Liver (tissue), 9 donors: Measurements from ENCODE around the gene ZNF629. TPM values are rescaled to one million over a fixed set of nuclear protein-coding genes. Genes with fewer than 3 reads are reported as not detected.
A peak's percentile ranks its signal among the peaks of the same experiment; 100 is the strongest.

ENCODE experiments used
- DNase-seq: peaks from one replicate; pipeline ENCODE4 v3.0.0-alpha.2; 2017; ENCODE audit warnings: low spot score
- H3K27ac ChIP-seq, 2 donors: one replicate each; pipeline ENCODE4 v1.7.0; 2013; ENCODE audit warnings: inconsistent platforms in 2 of 2, low read length in 2 of 2, control low read depth in 1 of 2, low read depth in 1 of 2, mild to moderate bottlenecking in 1 of 2
- H3K27me3 ChIP-seq, 4 donors: one replicate each; pipeline versions ENCODE4 v1.6.1 to v1.7.0; 2013; ENCODE audit warnings: low read length in 3 of 4, inconsistent platforms in 1 of 4, mild to moderate bottlenecking in 1 of 4, moderate library complexity in 1 of 4; ENCODE audit not compliant: control insufficient read depth in 4 of 4, insufficient read depth in 4 of 4
- H3K36me3 ChIP-seq, 4 donors: one replicate each; pipeline versions ENCODE4 v1.6.1 to v1.7.0; 2013; ENCODE audit warnings: low read length in 3 of 4, mild to moderate bottlenecking in 3 of 4, low read depth in 1 of 4, moderate library complexity in 1 of 4; ENCODE audit not compliant: control insufficient read depth in 4 of 4, insufficient read depth in 3 of 4
- H3K4me1 ChIP-seq, 4 donors: one replicate each; pipeline versions ENCODE4 v1.6.1 to v1.7.0; 2013; ENCODE audit warnings: low read length in 3 of 4, mild to moderate bottlenecking in 3 of 4, moderate library complexity in 1 of 4; ENCODE audit not compliant: control insufficient read depth in 4 of 4, insufficient read depth in 4 of 4
- H3K4me3 ChIP-seq, 3 donors: one replicate each; pipeline versions ENCODE4 v1.6.1 to v1.7.0; 2013; ENCODE audit warnings: low read length in 3 of 3, control low read depth in 1 of 3, low read depth in 1 of 3, mild to moderate bottlenecking in 1 of 3
- H3K9ac ChIP-seq, 2 donors: one replicate each; pipeline ENCODE4 v1.7.0; 2013; ENCODE audit warnings: low read length in 2 of 2, mild to moderate bottlenecking in 2 of 2, moderate library complexity in 2 of 2, control low read depth in 1 of 2, low read depth in 1 of 2
- H3K9me3 ChIP-seq, 4 donors: one replicate each; pipeline versions ENCODE4 v1.6.1 to v1.7.0; 2013; ENCODE audit warnings: low read length in 3 of 4; ENCODE audit not compliant: control insufficient read depth in 4 of 4
- EGR1 ChIP-seq, 2 donors: IDR thresholded peaks; 2 replicates each; pipeline ENCODE4 v1.6.1; 2016 to 2018; ENCODE audit warnings: antibody characterized with exemption in 2 of 2, low read depth in 2 of 2
- FOXA1 ChIP-seq: IDR thresholded peaks from 2 replicates; pipeline ENCODE4 v1.6.1; 2016; ENCODE audit warnings: antibody characterized with exemption
- FOXA2 ChIP-seq: IDR thresholded peaks from 2 replicates; pipeline ENCODE4 v1.6.1; 2016; ENCODE audit warnings: antibody characterized with exemption
- GABPA ChIP-seq, 2 donors: IDR thresholded peaks in 1 of 2; conservative IDR thresholded peaks in 1 of 2; 2 replicates each; pipeline ENCODE4 v1.6.1; 2016; ENCODE audit warnings: antibody characterized with exemption in 2 of 2, mild to moderate bottlenecking in 1 of 2, moderate library complexity in 1 of 2
- HNF4A ChIP-seq, 2 donors: conservative IDR thresholded peaks; 2 replicates each; pipeline ENCODE4 v1.6.1; 2016; ENCODE audit warnings: antibody characterized with exemption in 2 of 2, mild to moderate bottlenecking in 2 of 2
- HNF4G ChIP-seq: IDR thresholded peaks from 2 replicates; pipeline ENCODE4 v1.6.1; 2016; ENCODE audit warnings: antibody characterized with exemption
- JUND ChIP-seq, 2 donors: IDR thresholded peaks; 2 replicates each; pipeline ENCODE4 v1.6.1; 2016; ENCODE audit warnings: antibody characterized with exemption in 2 of 2
- NR2F2 ChIP-seq: IDR thresholded peaks from 2 replicates; pipeline ENCODE4 v1.6.1; 2016; ENCODE audit warnings: antibody characterized with exemption
- RAD21 ChIP-seq, 2 donors: IDR thresholded peaks; 2 replicates each; pipeline ENCODE4 v1.6.1; 2016; ENCODE audit warnings: antibody characterized with exemption in 2 of 2, mild to moderate bottlenecking in 2 of 2
- RXRA ChIP-seq, 2 donors: IDR thresholded peaks; 2 replicates each; pipeline ENCODE4 v1.6.1; 2017 to 2018; ENCODE audit warnings: antibody characterized with exemption in 2 of 2, mild to moderate bottlenecking in 1 of 2
- SP1 ChIP-seq: IDR thresholded peaks from 2 replicates; pipeline ENCODE4 v1.6.1; 2018; ENCODE audit warnings: antibody characterized with exemption, mild to moderate bottlenecking
- TAF1 ChIP-seq: conservative IDR thresholded peaks from 2 replicates; pipeline ENCODE4 v1.6.1; 2016; ENCODE audit warnings: antibody characterized with exemption, mild to moderate bottlenecking
- YY1 ChIP-seq: IDR thresholded peaks from 2 replicates; pipeline ENCODE4 v1.6.1; 2016; ENCODE audit warnings: antibody characterized with exemption, mild to moderate bottlenecking
- WGBS: extraction: QIAGEN DNeasy Blood & Tissue Kit; methylation state at CpG from one replicate; pipeline ENCODE4 v1.1.7; 2013; 5-methylcytosine and 5-hydroxymethylcytosine counted together
- polyA plus RNA-seq, 2 donors: library from polyadenylated mRNA; stranded (reverse) in 1 of 2; unstranded in 1 of 2; fragments of 200-250 nt in 1 of 2; fragments of >200 nt in 1 of 2; fragmentation: Nextera tagmentation in 1 of 2; extraction: Ambion mirVana in 1 of 2; gene quantifications; one replicate each; pipeline versions ENCODE4 v1.2.1 to v1.2.3, GENCODE V29; 2013 to 2015
- total RNA-seq, 2 donors: library from RNA; depleted of rRNA; stranded (reverse); fragments of >200 nt; gene quantifications; one replicate each; pipeline ENCODE4 v1.2.3, GENCODE V29; 2014
- TF ChIP-seq, protein P1 (sequence below): IDR thresholded peaks from 2 replicates; pipeline ENCODE4 v1.6.1; 2016; ENCODE audit warnings: antibody characterized with exemption
- TF ChIP-seq, protein P2 (sequence below): IDR thresholded peaks from 2 replicates; pipeline ENCODE4 v1.6.1; 2016; ENCODE audit warnings: antibody characterized with exemption, mild to moderate bottlenecking
- TF ChIP-seq, protein P3 (sequence below): IDR thresholded peaks from 2 replicates; pipeline ENCODE4 v1.6.1; 2016; ENCODE audit warnings: antibody characterized with exemption
- TF ChIP-seq, protein P4 (sequence below): IDR thresholded peaks from 2 replicates; pipeline ENCODE4 v1.6.1; 2016; ENCODE audit warnings: antibody characterized with exemption
- donor health status: healthy.
- donor health status: healthy.
- donor health status: healthy.
- donor health status: healthy.
- donor health status: healthy.

The ZNF629 gene
- total and polyA plus RNA-seq, 4 donors = 0.86 to 4.2 (median 3.4) TPM

DNA sequence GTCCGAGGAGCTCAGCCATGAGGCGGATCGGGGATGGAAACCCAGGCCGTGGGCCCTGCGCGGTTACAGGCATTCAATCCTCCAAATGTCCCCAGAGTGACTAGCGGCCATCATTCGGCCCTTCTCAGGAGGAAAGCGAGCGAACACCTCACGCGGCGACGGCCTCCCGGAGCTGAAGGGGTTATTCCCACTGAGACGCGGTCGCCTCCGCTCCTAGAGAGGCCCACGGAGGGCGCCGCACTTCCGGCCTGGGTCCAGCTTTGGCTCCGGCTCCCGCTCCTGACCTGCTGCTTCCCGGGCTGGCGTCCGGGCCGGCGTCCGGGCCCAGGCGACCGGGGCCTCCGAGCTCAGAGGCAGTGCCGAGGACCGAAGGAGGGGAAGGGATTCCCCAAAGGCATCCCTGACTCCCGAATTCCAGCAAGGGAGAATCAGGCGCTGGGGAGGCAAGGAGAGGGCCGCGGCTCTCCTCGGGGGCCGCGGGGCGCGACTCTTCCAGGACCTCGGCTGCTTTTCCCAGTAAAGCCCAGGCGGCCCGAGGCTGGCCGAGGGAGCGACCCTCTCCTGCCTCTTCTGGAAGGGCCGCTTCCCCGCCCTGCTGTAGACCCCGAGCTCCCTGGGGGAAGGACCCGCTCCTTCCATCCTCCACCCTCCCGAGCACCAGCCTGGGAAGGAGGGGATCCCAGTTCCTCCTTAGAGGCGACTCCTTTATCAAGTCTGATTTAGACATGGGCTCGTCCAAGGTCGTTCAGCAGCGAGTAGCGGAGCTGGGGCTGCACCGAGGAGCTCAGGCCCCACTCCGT lies 18.6 kb upstream of the ZNF629 start:
- 3% methylated on average over 62 of the region's 62 CpGs for WGBS
- peaks cover 5 to 13% (median 11%) of the 10 kb centered on the region in 4 donors for H3K4me1 ChIP-seq
- peak overlapping the region; percentile 68 to 84 for H3K27ac ChIP-seq
- H3K9me3 ChIP-seq = no peaks in the 10 kb centered on the region
- H3K27me3 ChIP-seq = no peaks in the 10 kb centered on the region
- peak overlapping the region; percentile 66 to 78 (median 74) for H3K4me3 ChIP-seq
- TF ChIP-seq NR2F2 (peak; percentile 74), SP1 (peak; percentile 64), FOXA2 (no peak), YY1 (peak; percentile 82), HNF4G (no peak), RXRA (IDR thresholded peaks at IDR 0.05) (peak; percentile 55 to 65), FOXA1 (no peak), TAF1 (no peak), GABPA (IDR thresholded peaks at IDR 0.05 in 1 of 2, conservative IDR thresholded peaks at IDR 0.05 in 1 of 2) (peak; percentile 74 to 92), RAD21 (IDR thresholded peaks at IDR 0.05) (peak in 1 of 2 donors; percentile 58), HNF4A (conservative IDR thresholded peaks at IDR 0.05) (peak in 1 of 2 donors; percentile 29), EGR1 (IDR thresholded peaks at IDR 0.05; ENCODE audit: low read depth in 2 of 2) (peak in 1 of 2 donors; percentile 36)
- TF ChIP-seq, protein P1, sequence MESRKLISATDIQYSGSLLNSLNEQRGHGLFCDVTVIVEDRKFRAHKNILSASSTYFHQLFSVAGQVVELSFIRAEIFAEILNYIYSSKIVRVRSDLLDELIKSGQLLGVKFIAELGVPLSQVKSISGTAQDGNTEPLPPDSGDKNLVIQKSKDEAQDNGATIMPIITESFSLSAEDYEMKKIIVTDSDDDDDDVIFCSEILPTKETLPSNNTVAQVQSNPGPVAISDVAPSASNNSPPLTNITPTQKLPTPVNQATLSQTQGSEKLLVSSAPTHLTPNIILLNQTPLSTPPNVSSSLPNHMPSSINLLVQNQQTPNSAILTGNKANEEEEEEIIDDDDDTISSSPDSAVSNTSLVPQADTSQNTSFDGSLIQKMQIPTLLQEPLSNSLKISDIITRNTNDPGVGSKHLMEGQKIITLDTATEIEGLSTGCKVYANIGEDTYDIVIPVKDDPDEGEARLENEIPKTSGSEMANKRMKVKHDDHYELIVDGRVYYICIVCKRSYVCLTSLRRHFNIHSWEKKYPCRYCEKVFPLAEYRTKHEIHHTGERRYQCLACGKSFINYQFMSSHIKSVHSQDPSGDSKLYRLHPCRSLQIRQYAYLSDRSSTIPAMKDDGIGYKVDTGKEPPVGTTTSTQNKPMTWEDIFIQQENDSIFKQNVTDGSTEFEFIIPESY = no peak
- TF ChIP-seq, protein P2, sequence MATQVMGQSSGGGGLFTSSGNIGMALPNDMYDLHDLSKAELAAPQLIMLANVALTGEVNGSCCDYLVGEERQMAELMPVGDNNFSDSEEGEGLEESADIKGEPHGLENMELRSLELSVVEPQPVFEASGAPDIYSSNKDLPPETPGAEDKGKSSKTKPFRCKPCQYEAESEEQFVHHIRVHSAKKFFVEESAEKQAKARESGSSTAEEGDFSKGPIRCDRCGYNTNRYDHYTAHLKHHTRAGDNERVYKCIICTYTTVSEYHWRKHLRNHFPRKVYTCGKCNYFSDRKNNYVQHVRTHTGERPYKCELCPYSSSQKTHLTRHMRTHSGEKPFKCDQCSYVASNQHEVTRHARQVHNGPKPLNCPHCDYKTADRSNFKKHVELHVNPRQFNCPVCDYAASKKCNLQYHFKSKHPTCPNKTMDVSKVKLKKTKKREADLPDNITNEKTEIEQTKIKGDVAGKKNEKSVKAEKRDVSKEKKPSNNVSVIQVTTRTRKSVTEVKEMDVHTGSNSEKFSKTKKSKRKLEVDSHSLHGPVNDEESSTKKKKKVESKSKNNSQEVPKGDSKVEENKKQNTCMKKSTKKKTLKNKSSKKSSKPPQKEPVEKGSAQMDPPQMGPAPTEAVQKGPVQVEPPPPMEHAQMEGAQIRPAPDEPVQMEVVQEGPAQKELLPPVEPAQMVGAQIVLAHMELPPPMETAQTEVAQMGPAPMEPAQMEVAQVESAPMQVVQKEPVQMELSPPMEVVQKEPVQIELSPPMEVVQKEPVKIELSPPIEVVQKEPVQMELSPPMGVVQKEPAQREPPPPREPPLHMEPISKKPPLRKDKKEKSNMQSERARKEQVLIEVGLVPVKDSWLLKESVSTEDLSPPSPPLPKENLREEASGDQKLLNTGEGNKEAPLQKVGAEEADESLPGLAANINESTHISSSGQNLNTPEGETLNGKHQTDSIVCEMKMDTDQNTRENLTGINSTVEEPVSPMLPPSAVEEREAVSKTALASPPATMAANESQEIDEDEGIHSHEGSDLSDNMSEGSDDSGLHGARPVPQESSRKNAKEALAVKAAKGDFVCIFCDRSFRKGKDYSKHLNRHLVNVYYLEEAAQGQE = peak; percentile 67
- TF ChIP-seq, protein P3, sequence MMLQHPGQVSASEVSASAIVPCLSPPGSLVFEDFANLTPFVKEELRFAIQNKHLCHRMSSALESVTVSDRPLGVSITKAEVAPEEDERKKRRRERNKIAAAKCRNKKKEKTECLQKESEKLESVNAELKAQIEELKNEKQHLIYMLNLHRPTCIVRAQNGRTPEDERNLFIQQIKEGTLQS = no peak
- TF ChIP-seq, protein P4, sequence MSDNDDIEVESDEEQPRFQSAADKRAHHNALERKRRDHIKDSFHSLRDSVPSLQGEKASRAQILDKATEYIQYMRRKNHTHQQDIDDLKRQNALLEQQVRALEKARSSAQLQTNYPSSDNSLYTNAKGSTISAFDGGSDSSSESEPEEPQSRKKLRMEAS = peak; percentile 64
- peak; percentile 75 for DNase-seq
- H3K36me3 ChIP-seq = no peaks in the 10 kb centered on the region
- H3K9ac ChIP-seq = peak overlapping the region; percentile 34 to 91

DNA sequence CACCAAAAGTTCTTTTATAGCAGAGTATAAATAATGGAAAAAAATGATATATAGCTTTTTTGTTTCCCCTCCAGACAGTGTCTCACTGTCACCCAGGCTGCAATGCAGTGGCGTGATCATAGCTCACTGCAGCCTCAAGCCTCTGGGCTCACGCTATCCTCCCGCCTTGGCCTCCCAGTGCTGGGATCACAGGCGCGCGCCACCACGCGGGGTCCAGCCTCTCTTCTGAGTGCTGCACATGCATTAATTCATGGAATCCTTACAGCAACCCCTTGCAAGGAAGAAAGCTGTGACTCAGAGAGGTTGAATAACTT lies 18.0 kb upstream of the ZNF629 start:
- DNase-seq = no peak
- no peak overlapping the region for H3K27ac ChIP-seq
- TF ChIP-seq, protein P3 = no peak
- TF ChIP-seq GABPA (IDR thresholded peaks at IDR 0.05 in 1 of 2, conservative IDR thresholded peaks at IDR 0.05 in 1 of 2) (no peak), SP1 (no peak), HNF4G (no peak), FOXA1 (no peak), YY1 (no peak), EGR1 (IDR thresholded peaks at IDR 0.05; ENCODE audit: low read depth in 2 of 2) (no peak), TAF1 (no peak), FOXA2 (no peak), RAD21 (IDR thresholded peaks at IDR 0.05) (no peak), RXRA (IDR thresholded peaks at IDR 0.05) (no peak), JUND (IDR thresholded peaks at IDR 0.05) (no peak)
- TF ChIP-seq, protein P1 = no peak
- TF ChIP-seq, protein P4 = no peak
- TF ChIP-seq, protein P2 = no peak

More for the DNA sequence above, 18.0 kb upstream of the ZNF629 start:
- Histone ChIP-seq H3K4me3 (peak overlapping the region; percentile 66 to 78 (median 74)), H3K4me1 (peaks cover 5 to 13% (median 11%) of the 10 kb centered on the region in 4 donors), H3K27me3 (no peaks in the 10 kb centered on the region), H3K9me3 (no peaks in the 10 kb centered on the region), H3K36me3 (no peaks in the 10 kb centered on the region), H3K9ac (peak overlapping the region; percentile 34 to 59)
- 51% methylated on average over 8 of the region's 8 CpGs for WGBS
